NCI-H69 (cell line): ENCODE measurements around the gene MS4A1.
"Not testable (repeated sequence)": the region's sequence is repeated elsewhere in the genome, so short reads cannot be mapped to it uniquely, and the experiment has no call there.

Experiments
- DNase-seq: peaks from one replicate; lab custom pipeline; 2025; lab: John Stamatoyannopoulos, UW

Gene MS4A1

DNA sequence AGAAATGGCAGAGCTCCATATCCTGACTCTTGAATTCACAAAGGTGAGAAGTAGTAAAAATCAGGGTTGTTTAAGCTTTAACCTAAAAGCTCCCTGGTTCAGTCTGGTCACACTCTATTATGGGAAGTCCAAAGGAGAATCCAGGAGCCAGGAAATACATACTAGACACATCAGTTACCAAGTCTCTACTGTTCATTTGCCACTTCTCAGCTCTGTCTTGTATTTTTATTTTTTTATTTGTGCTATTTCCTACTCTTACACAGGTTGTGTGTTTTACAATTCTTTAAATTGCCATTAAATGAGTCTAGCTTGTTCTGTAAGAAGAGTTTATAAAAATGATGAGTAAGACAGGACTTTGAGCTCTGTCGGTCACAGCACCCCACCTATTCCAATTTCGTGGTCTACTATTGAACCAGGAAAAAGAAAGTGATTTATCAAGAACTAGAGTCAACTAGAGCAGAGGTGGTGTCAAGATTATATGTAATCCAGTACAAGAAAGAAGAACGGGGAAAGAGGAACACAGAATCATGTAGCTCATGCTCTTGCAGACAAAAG, 46.7 kb downstream of the MS4A1 start:
- no peak for DNase-seq

DNA sequence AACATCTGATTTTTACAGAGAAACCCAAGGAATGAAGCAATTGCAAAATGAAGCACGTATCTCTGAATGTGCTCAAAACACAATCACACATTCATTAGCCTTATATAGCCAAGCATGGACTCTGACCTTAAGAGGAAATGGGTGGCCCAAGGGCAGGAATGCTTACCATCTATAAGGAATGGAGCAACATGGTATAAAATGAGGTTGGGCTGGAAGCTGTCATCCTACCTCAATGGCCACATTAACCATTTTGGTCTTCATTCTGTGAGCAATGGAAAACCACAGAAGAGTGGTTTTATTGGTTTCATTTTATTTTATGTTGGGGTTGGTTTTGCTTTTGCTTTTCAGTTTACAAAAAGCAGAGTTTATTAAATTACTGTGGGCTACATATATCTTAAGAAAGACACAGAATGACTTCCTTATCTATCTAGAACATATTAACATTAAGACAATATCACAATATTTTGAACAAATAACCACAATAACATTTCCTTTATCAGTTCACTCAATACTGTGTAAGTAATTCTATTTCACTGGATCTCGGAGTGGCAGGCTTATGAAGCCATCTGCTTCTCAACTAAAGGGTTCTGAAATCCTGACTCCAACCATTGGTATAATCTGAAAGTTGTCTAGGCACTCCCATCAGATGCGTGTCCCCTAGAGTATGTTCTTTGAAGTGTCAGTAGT, 48.7 kb downstream of the MS4A1 start:
- no peak for DNase-seq

DNA sequence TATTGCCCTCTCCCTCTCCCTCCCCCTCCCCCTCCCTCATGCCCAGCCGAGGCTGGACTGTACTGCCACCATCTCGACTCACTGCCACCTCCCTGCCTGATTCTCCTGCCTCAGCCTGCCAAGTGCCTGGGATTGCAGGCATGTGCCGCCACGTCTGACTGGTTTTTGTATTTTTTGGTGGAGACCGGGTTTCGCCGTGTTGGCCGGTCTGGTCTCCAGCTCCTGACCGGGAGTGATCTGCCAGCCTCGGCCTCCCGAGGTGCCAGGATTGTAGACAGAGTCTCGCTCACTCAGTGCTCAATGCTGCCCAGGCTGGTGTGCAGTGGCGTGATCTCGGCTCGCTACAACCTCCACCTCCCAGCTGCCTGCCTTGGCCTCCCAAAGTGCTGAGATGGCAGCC, 54.0 kb downstream of the MS4A1 start:
- DNase-seq: not testable (repeated sequence)

DNA sequence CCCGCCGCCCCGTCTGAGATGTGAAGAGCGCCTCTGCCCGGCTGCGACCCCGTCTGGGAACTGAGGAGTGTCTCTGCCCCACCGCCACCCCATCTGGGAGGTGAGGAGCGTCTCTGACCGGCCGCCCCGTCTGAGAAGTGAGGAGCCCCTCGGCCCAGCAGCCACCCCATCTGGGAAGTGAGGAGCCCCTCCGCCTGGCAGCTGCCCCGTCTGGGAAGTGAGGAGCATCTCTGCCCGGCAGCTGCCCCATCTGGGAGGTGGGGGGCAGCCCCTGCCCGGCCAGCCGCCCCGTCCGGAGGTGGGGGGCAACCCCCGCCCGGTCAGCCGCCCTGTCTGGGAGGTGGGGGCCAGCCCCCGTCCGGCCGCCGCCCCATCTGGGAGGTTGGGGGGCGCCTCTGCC, 54.6 kb downstream of the MS4A1 start:
- not testable (repeated sequence) for DNase-seq

DNA sequence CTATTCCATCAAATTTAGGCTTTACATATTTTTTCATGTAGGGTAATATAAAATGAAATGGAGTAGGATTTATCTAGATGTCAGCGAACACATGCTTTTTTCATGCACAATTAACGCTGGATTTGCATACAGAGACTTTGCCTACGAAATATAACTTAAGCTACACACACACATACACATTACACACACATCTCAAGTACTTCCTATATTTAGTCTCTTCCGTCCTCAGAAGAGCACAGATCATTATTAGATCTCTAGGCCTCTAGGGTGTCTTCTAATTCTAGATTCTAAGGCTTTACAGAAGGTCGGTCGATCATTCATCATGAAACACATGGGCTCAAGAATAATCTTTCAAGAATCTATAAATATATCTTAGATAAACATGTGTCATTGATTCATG, 55.7 kb downstream of the MS4A1 start:
- DNase-seq: no peak

DNA sequence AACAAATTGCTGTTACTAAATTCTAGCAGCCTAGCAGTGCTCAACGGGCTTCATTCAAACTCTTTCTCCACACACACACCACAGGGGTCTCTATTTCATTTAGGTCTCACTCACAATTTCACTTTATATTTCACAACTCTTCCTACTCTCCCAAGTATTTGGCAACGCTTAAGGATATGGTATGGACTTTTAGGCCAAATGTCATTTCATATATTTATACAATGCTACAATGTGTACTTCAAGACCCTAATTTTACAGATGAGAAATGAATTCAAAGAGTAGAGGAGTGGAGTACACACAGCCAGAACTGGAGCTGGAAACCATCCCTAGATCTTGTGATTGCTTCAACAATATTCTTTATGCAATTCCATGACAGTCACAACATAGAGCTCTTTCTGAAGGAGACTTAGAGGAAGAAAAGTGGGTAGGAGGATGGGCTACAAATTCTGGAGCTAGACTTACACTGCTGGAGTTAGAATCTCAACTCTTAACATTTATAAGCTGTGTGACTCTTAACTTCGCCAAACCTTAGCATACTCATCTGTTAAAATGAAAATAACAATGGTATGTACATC, 57.1 kb downstream of the MS4A1 start:
- no peak for DNase-seq

DNA sequence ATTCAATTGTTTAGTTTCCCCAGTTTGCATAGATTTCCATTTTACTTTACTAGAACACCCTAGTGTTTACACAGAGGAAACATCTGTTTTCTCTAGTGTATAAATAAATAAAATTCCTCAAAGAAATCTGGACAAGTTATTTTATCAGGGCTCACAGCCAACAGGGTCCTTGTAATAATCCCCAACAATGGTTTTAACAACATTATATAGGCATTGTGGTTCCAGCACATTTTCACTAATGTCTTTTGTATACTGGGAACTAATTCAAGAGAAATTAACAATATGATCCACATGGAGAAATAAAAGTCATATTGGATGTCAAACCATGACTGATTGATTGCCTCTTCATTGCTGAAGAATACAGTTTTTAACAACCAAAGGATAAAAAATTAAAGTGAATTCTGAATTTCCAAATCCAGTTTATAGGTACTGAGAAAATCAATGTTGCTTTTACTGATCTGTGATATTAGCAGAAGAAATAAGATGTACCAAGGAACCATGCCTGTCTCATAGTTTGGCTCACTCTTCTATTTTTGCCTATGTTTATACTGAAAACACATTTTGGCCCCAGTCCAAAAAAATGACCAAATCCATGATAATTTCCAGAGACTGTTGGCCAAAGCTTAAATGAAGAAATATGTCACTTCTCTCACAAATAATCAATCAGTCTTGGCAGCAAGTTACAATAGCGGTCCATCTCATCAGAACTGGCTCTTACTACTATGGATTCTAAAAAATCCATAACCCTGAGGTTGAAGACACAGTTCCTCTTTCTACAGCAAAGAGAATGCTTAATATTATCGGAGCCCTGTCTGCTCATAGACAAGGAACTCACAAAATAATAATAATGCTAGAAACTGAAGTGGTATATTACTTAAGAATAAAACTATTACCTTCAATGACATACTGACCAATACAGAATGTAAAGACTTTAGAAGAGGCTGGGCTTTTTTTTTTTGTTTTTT, 58.1 kb downstream of the MS4A1 start:
- DNase-seq: no peak

DNA sequence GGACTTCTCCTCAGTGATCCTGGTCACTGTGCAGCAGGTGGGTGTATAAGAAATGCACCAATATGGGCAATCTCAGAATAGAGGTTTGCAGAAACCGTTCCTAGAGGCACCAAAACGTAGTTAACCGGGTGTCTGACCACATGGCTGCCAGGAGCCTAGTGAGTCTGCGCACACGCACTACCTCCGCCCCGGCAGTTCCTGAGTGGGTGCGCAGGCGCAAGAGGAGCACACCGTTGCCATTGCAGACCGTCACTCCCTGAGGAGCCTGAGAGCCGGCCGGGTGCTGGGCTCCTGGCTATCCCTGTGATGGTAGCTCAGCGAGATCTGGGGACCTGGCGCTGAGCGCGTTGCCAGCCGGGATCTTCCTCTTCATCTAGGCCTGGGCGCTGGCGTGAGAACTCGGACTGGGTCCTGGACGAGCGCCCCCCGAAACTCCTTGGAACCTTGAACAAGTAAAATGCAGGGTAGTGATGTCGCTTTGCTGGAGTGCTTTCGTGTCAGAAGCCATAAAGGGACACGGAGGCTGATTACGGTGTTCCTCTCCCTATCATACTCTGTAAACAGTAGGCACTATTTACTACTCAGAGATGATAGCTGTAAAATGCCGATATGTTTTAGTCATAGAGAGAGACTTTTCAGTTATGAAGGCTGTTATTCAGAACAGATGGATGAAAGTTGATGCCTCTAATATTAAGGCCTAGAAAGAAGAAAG, 59.7 kb downstream of the MS4A1 start, which contains the start of gene MS4A13:
Gene MS4A13, plus strand, starts transcription at position 249 of the 712 bp plus-strand sequence. CDS start 2,692 bp downstream, outside the sequence.
- DNase-seq: no peak
